Effector CD8-positive, alpha-beta T cell (primary cell): Measurements from ENCODE around the gene SPAG9.

Experiments
- DNase-seq: peaks from one replicate; lab custom pipeline; 2025; lab: John Stamatoyannopoulos, UW

The SPAG9 gene

GRCh38 chr17:50939795-50940684 lies 180.6 kb downstream of the SPAG9 start:
- no peak for DNase-seq

- DNase-seq, result no peak
Measured at GRCh38 chr17:50939542-50939794, 181.2 kb downstream of the SPAG9 start.

GRCh38 chr17:50938821-50939541 lies 181.7 kb downstream of the SPAG9 start:
- no peak for DNase-seq

- DNase-seq, result no peak
Measured at GRCh38 chr17:50935996-50936266, 184.7 kb downstream of the SPAG9 start.

- no peak for DNase-seq
Measured at GRCh38 chr17:50935221-50935995, 185.3 kb downstream of the SPAG9 start.

- DNase-seq, result no peak
Measured at GRCh38 chr17:50934672-50935220, 185.9 kb downstream of the SPAG9 start.

- DNase-seq, result no peak
Measured at GRCh38 chr17:50934161-50934560, 186.5 kb downstream of the SPAG9 start.

- DNase-seq, result no peak
Measured at GRCh38 chr17:50931144-50931908, 189.3 kb downstream of the SPAG9 start.

GRCh38 chr17:50928646-50929045 lies 192.0 kb downstream of the SPAG9 start:
- DNase-seq, result no peak

GRCh38 chr17:50927287-50927686 lies 193.4 kb downstream of the SPAG9 start:
- no peak for DNase-seq

- no peak for DNase-seq
Measured at GRCh38 chr17:50926523-50926922, 194.1 kb downstream of the SPAG9 start.

- DNase-seq, result no peak
Measured at GRCh38 chr17:50925296-50925891, 195.3 kb downstream of the SPAG9 start.

GRCh38 chr17:50924800-50925199 lies 195.9 kb downstream of the SPAG9 start:
- DNase-seq, result no peak

- no peak for DNase-seq
Measured at GRCh38 chr17:50924300-50924699, 196.4 kb downstream of the SPAG9 start.

- no peak for DNase-seq
Measured at GRCh38 chr17:50923611-50924010, 197.1 kb downstream of the SPAG9 start.

- DNase-seq, result no peak
Measured at GRCh38 chr17:50922721-50923405, 197.8 kb downstream of the SPAG9 start.

- no peak for DNase-seq
Measured at GRCh38 chr17:50922107-50922506, 198.6 kb downstream of the SPAG9 start.

- DNase-seq, result no peak
Measured at GRCh38 chr17:50920891-50921586, 199.6 kb downstream of the SPAG9 start.

- no peak for DNase-seq
Measured at GRCh38 chr17:50920041-50920410, 200.6 kb downstream of the SPAG9 start.

GRCh38 chr17:50919321-50920040 lies 201.2 kb downstream of the SPAG9 start:
- peak; percentile 66 for DNase-seq
